CD4-positive, CD25-positive, alpha-beta regulatory T cell (primary cell): ENCODE measurements around the gene FAM13A. TPM values are rescaled to one million over a fixed set of nuclear protein-coding genes. Genes with fewer than 3 reads are reported as not detected.

Experiments used
- ATAC-seq, 2 donors: fragments of 150-1000 bp; cut with Tn5 transposase; one replicate each; pipeline ENCODE4 v1.10.0; 2021; ENCODE audit warnings: low read depth in 2 of 2, moderate number of reproducible peaks in 2 of 2, moderate library complexity in 1 of 2
- DNase-seq, 3 donors: peaks; one replicate each; pipeline versions ENCODE4 v3.0.0 to v3.0.0-alpha.2; 2012 to 2022; ENCODE audit warnings: mixed read lengths in 1 of 3
- H3K27ac ChIP-seq: one replicate; pipeline ENCODE4 v1.7.0; 2013; ENCODE audit warnings: mild to moderate bottlenecking, low read length; ENCODE audit not compliant: insufficient read depth, poor library complexity, severe bottlenecking
- H3K27me3 ChIP-seq: one replicate; pipeline ENCODE4 v1.7.0; 2013; ENCODE audit warnings: low read length; ENCODE audit not compliant: control insufficient read depth, insufficient read depth
- H3K36me3 ChIP-seq: one replicate; pipeline ENCODE4 v1.7.0; 2013; ENCODE audit warnings: mild to moderate bottlenecking, low read length, moderate library complexity; ENCODE audit not compliant: control insufficient read depth, insufficient read depth
- H3K4me1 ChIP-seq: 2 replicates; pipeline ENCODE4 v1.7.0; 2013; ENCODE audit warnings: mild to moderate bottlenecking, low read length; ENCODE audit not compliant: insufficient read depth, control insufficient read depth, poor library complexity, severe bottlenecking
- H3K4me3 ChIP-seq: one replicate; pipeline ENCODE4 v1.7.0; 2013; ENCODE audit warnings: low read depth, mild to moderate bottlenecking, low read length, moderate library complexity
- H3K9me3 ChIP-seq, 2 experiments: 1 replicate in 1 of 2; 2 replicates in 1 of 2; pipeline ENCODE4 v1.7.0; 2013; ENCODE audit warnings: low read length in 2 of 2, mild to moderate bottlenecking in 1 of 2, moderate library complexity in 1 of 2; ENCODE audit not compliant: control insufficient read depth in 2 of 2
- H3K27ac Mint-ChIP-seq, 3 donors: one replicate each; pipeline ENCODE4 v1.8.0; 2020 to 2022; ENCODE audit warnings: mild to moderate bottlenecking in 3 of 3, mixed read lengths in 3 of 3, moderate library complexity in 2 of 3
- H3K27me3 Mint-ChIP-seq: one replicate; pipeline ENCODE4 v1.8.0; 2022; ENCODE audit warnings: mild to moderate bottlenecking, mixed read lengths
- H3K36me3 Mint-ChIP-seq: one replicate; pipeline ENCODE4 v1.8.0; 2020; ENCODE audit warnings: mixed read lengths
- H3K4me1 Mint-ChIP-seq, 4 donors: one replicate each; pipeline ENCODE4 v1.8.0; 2020 to 2022; ENCODE audit warnings: mixed read lengths in 4 of 4, mild to moderate bottlenecking in 1 of 4
- H3K4me3 Mint-ChIP-seq, 4 donors: one replicate each; pipeline ENCODE4 v1.8.0; 2020 to 2022; ENCODE audit warnings: mild to moderate bottlenecking in 4 of 4, mixed read lengths in 4 of 4, moderate library complexity in 3 of 4
- H3K9me3 Mint-ChIP-seq, 7 donors: one replicate each; pipeline ENCODE4 v1.8.0; 2020 to 2022; ENCODE audit warnings: mixed read lengths in 7 of 7, mild to moderate bottlenecking in 3 of 7, moderate library complexity in 2 of 7
- polyA plus RNA-seq, 4 donors: library from polyadenylated mRNA; unstranded; fragments of 300-500 nt; fragmentation: Illumina TruSeq; gene quantifications; one replicate each; pipeline ENCODE4 v1.2.3, GENCODE V29; 2021
- total RNA-seq: library from RNA; stranded (reverse); gene quantifications from one replicate; pipeline ENCODE4 v1.2.3, GENCODE V29; 2022

Gene FAM13A
- total and polyA plus RNA-seq, 5 donors from 2014 or later, result 7.8 to 38.4 (median 11.1) TPM

- no peaks in the 10 kb centered on the region for H3K4me1 ChIP-seq
- H3K4me3 ChIP-seq, result no peak overlapping the region
- Mint-ChIP-seq H3K27ac (no peak overlapping the region), H3K9me3 (peaks cover 0 to 17% (median 7%) of the 10 kb centered on the region in 7 donors), H3K4me1 (no peaks in the 10 kb centered on the region), H3K27me3 (no peaks in the 10 kb centered on the region), H3K4me3 (no peak overlapping the region), H3K36me3 (peaks cover 5% of the 10 kb centered on the region)
- H3K36me3 ChIP-seq, result no peaks in the 10 kb centered on the region
- DNase-seq (no peak), ATAC-seq (no peak)
- no peaks in the 10 kb centered on the region for H3K27me3 ChIP-seq
- no peak overlapping the region for H3K27ac ChIP-seq
- H3K9me3 ChIP-seq, result peaks cover 0 to 8% of the 10 kb centered on the region in 2 experiments
Observed at GRCh38 chr4:89039730-89040338, 17.2 kb downstream of the FAM13A start.

DNA sequence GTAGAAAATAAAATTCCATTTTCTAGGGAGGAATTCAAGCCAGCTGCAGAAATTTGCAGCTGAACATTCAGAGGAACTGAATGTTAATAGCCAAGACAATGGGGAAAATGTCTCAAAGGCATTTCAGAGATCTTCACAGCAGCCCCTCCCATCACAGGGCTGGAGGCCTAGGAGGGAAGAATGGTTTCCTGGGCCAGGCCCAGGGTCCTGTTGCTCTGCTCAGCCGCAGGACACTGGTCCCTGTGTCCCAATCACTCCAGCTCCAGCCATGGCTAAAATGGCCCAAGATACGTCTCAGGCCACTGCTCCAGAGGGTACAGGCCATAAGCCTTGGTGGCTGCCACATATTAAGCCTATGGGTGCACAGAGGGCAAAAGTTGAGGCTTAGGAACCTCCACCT lies 20.4 kb downstream of the FAM13A start:
- Mint-ChIP-seq H3K36me3 (peaks cover 5% of the 10 kb centered on the region), H3K27ac (no peak overlapping the region), H3K4me1 (no peaks in the 10 kb centered on the region), H3K9me3 (peaks cover 0 to 19% (median 10%) of the 10 kb centered on the region in 7 donors), H3K27me3 (no peaks in the 10 kb centered on the region), H3K4me3 (no peak overlapping the region)
- H3K36me3 ChIP-seq, result no peaks in the 10 kb centered on the region
- no peaks in the 10 kb centered on the region for H3K27me3 ChIP-seq
- ATAC-seq, result no peak
- no peaks in the 10 kb centered on the region for H3K4me1 ChIP-seq
- H3K9me3 ChIP-seq, result peaks cover 0 to 8% of the 10 kb centered on the region in 2 experiments
- no peak for DNase-seq
- no peak overlapping the region for H3K4me3 ChIP-seq
- no peak overlapping the region for H3K27ac ChIP-seq

- Histone ChIP-seq H3K27me3 (no peaks in the 10 kb centered on the region), H3K4me3 (no peak overlapping the region), H3K27ac (no peak overlapping the region), H3K9me3 (no peaks in the 10 kb centered on the region), H3K4me1 (peaks cover 5% of the 10 kb centered on the region), H3K36me3 (no peaks in the 10 kb centered on the region)
- no peaks in the 10 kb centered on the region for H3K36me3 Mint-ChIP-seq
- H3K27me3 Mint-ChIP-seq, result no peaks in the 10 kb centered on the region
- DNase-seq (no peak), ATAC-seq (no peak)
- peaks cover 0 to 17% (median 7%) of the 10 kb centered on the region in 7 donors for H3K9me3 Mint-ChIP-seq
- no peak overlapping the region for H3K27ac Mint-ChIP-seq
- peaks cover 6 to 11% (median 9%) of the 10 kb centered on the region in 4 donors for H3K4me1 Mint-ChIP-seq
- H3K4me3 Mint-ChIP-seq, result no peak overlapping the region
Observed at GRCh38 chr4:89031272-89031671, 25.7 kb downstream of the FAM13A start.

- Mint-ChIP-seq H3K4me3 (peak overlapping the region; percentile 11 to 68 (median 20)), H3K36me3 (no peaks in the 10 kb centered on the region), H3K27me3 (no peaks in the 10 kb centered on the region), H3K27ac (peak overlapping the region in 1 of 3 donors; percentile 5), H3K9me3 (peaks cover 0 to 4% (median 2%) of the 10 kb centered on the region in 7 donors), H3K4me1 (peaks cover 6 to 11% (median 9%) of the 10 kb centered on the region in 4 donors)
- H3K4me3 ChIP-seq, result peak overlapping the region; percentile 86
- H3K27me3 ChIP-seq, result no peaks in the 10 kb centered on the region
- peak; percentile 3 to 66 (median 41) for DNase-seq
- H3K27ac ChIP-seq, result peak overlapping the region; percentile 58
- ATAC-seq, result peak; percentile 70 to 87
- no peaks in the 10 kb centered on the region for H3K36me3 ChIP-seq
- no peaks in the 10 kb centered on the region for H3K9me3 ChIP-seq
- H3K4me1 ChIP-seq, result peaks cover 5% of the 10 kb centered on the region
Observed at GRCh38 chr4:89029591-89029990, 27.4 kb downstream of the FAM13A start.

GRCh38 chr4:89026542-89026941 lies 30.4 kb downstream of the FAM13A start:
- no peaks in the 10 kb centered on the region for H3K27me3 Mint-ChIP-seq
- no peaks in the 10 kb centered on the region for H3K27me3 ChIP-seq
- no peaks in the 10 kb centered on the region for H3K36me3 ChIP-seq
- no peaks in the 10 kb centered on the region for H3K9me3 ChIP-seq
- H3K4me3 ChIP-seq, result no peak overlapping the region
- no peaks in the 10 kb centered on the region for H3K9me3 Mint-ChIP-seq
- H3K4me3 Mint-ChIP-seq, result no peak overlapping the region
- H3K27ac ChIP-seq, result no peak overlapping the region
- no peak overlapping the region for H3K27ac Mint-ChIP-seq
- H3K4me1 Mint-ChIP-seq, result peaks cover 11 to 16% (median 14%) of the 10 kb centered on the region in 4 donors
- ATAC-seq (no peak), DNase-seq (no peak)
- H3K4me1 ChIP-seq, result peaks cover 5% of the 10 kb centered on the region
- no peaks in the 10 kb centered on the region for H3K36me3 Mint-ChIP-seq

DNA sequence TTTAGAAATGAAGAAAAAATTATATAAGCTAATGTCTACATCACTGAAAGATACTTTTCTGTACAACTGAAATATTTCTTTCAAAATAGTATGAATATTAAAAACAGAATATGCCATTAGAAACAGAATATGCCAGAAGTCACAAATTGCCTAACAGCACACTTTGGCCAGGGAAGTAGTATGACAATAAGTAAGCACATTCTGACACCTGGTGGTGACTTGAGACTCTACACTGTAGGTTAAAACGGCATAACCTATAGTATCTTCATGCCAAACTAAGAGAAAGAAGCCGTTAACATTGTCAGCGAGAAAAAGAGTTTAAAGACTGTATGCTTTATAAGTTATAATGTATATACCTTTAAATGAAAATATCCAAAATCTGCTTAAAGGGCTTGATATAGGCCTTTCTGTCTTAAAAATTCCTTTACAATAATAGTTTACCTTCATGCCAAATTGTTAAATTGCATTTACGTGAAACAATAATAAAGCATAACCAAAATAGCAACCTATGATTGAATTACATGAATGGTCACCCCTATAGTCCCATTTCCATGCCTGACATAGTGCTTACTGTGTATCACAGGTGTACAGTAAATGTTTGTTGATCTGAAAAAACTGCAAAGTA lies 32.8 kb downstream of the FAM13A start:
- Mint-ChIP-seq H3K27ac (no peak overlapping the region), H3K4me1 (peaks cover 10 to 13% (median 11%) of the 10 kb centered on the region in 4 donors), H3K27me3 (no peaks in the 10 kb centered on the region), H3K9me3 (peaks cover 0 to 1% (median 0%) of the 10 kb centered on the region in 7 donors), H3K36me3 (no peaks in the 10 kb centered on the region), H3K4me3 (no peak overlapping the region)
- Histone ChIP-seq H3K4me3 (no peak overlapping the region), H3K4me1 (peaks cover 2% of the 10 kb centered on the region), H3K27ac (no peak overlapping the region), H3K9me3 (no peaks in the 10 kb centered on the region), H3K27me3 (no peaks in the 10 kb centered on the region), H3K36me3 (no peaks in the 10 kb centered on the region)
- peak; percentile 55 to 85 (median 77) for DNase-seq
- ATAC-seq, result peak; percentile 94 to 95

GRCh38 chr4:89023140-89023539 lies 33.8 kb downstream of the FAM13A start:
- H3K36me3 Mint-ChIP-seq, result no peaks in the 10 kb centered on the region
- H3K9me3 Mint-ChIP-seq, result peaks cover 0 to 1% (median 0%) of the 10 kb centered on the region in 7 donors
- no peak overlapping the region for H3K27ac ChIP-seq
- no peak overlapping the region for H3K4me3 Mint-ChIP-seq
- H3K36me3 ChIP-seq, result no peaks in the 10 kb centered on the region
- no peak overlapping the region for H3K27ac Mint-ChIP-seq
- H3K4me1 Mint-ChIP-seq, result peaks cover 8 to 13% (median 10%) of the 10 kb centered on the region in 4 donors
- H3K9me3 ChIP-seq, result no peaks in the 10 kb centered on the region
- H3K27me3 ChIP-seq, result no peaks in the 10 kb centered on the region
- ATAC-seq (no peak), DNase-seq (no peak)
- no peak overlapping the region for H3K4me3 ChIP-seq
- H3K4me1 ChIP-seq, result no peaks in the 10 kb centered on the region
- H3K27me3 Mint-ChIP-seq, result no peaks in the 10 kb centered on the region
